ENCODE results near the gene EPHA3. TPM values are rescaled to one million over a fixed set of nuclear protein-coding genes. Genes with fewer than 3 reads are reported as not detected.

Gene EPHA3
- total and polyA plus RNA-seq, 2 donors (not counting 3 experiments of a cell fraction or from before 2014, with no cell fraction given), result not detected

DNA sequence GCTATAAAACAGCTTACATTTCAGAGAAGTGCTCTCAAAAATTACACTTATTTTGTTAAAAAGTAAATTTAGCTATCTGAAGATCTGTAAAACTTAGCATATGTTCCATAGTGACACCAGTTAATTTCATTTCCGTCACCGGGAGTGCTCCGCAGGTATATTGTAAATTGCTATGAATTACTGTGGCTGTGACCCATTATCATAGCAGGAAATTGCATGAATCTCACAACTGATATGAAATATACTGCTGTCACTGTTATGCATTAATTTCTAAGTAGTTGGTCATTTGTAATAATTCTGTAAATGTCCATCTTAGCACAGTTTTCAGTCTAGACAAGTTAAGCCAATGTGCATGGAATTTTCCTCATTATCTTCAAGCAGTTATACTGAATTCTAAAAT lies 91.2 kb downstream of the EPHA3 start:
- no peak overlapping the region for H2AFZ ChIP-seq (ENCODE audit: low read depth, low read length)
- no peaks in the 10 kb centered on the region for H3K9me1 ChIP-seq (replicated peaks; ENCODE audit: control insufficient read depth, extremely low read depth, insufficient read depth, low read length)
- H3K79me2 ChIP-seq (ENCODE audit: control insufficient read depth, insufficient read depth, low read length), result no peaks in the 10 kb centered on the region
- ChIA-PET CTCF (no interaction called here), POLR2A (no interaction called here)
- dilution Hi-C loops (cut with MboI; ENCODE audit: extremely low pct_ligation_motif_present, low sequenced_read_pairs) (no loop called here), intact Hi-C loops (cut with micrococcal nuclease) (no loop called here)
- BruUV-seq (replicated peaks), result no TSS peak
- no peaks in the 10 kb centered on the region for H3K4me1 ChIP-seq (ENCODE audit: control insufficient read depth, extremely low read depth, insufficient read depth, low read length)
- no peak overlapping the region for H3K4me2 ChIP-seq (ENCODE audit: insufficient read depth, low read length)
- peaks cover 9% of the 10 kb centered on the region for H3K9me3 ChIP-seq (replicated peaks; ENCODE audit: control insufficient read depth, insufficient read depth, low read length)
- H4K20me1 ChIP-seq (replicated peaks; ENCODE audit: control insufficient read depth, extremely low read depth, insufficient read depth, low read length), result no peaks in the 10 kb centered on the region
- no peaks in the 10 kb centered on the region for H3K27me3 ChIP-seq (ENCODE audit: control insufficient read depth in 2 of 2, insufficient read depth in 2 of 2, low read length in 2 of 2)
- H3K27ac ChIP-seq (ENCODE audit: insufficient read depth, low read depth, low read length), result no peak overlapping the region
- DNase-seq (ENCODE audit: low read depth, low spot score) (no peak), FAIRE-seq (no peak)
- no peak for TF ChIP-seq POLR2A (IDR thresholded peaks at IDR 0.05; ENCODE audit: low read depth, low read length)
- TF ChIP-seq GATA2 (IDR thresholded peaks at IDR 0.05; ENCODE audit: insufficient read depth, insufficient read length, low read depth, low read length), result no peak
- TF ChIP-seq, protein P1, sequence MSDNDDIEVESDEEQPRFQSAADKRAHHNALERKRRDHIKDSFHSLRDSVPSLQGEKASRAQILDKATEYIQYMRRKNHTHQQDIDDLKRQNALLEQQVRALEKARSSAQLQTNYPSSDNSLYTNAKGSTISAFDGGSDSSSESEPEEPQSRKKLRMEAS (IDR thresholded peaks at IDR 0.05; ENCODE audit: insufficient read depth, insufficient read length), result no peak
- TF ChIP-seq MYC (IDR thresholded peaks at IDR 0.05; ENCODE audit: low read depth, low read length), result no peak
- TF ChIP-seq FOS (IDR thresholded peaks at IDR 0.05; ENCODE audit: borderline replicate concordance, insufficient read depth, low read length), result no peak
- no peak for TF ChIP-seq EZH2 (IDR thresholded peaks at IDR 0.05; ENCODE audit: borderline replicate concordance, low read depth, low read length, severe bottlenecking)
- no peak for TF ChIP-seq POLR2AphosphoS5 (IDR thresholded peaks at IDR 0.05; ENCODE audit: insufficient read depth, low read depth, low read length)
- TF ChIP-seq JUN (IDR thresholded peaks at IDR 0.05; ENCODE audit: borderline replicate concordance, insufficient read depth, insufficient read length, low read depth), result no peak
- TF ChIP-seq, protein P2, sequence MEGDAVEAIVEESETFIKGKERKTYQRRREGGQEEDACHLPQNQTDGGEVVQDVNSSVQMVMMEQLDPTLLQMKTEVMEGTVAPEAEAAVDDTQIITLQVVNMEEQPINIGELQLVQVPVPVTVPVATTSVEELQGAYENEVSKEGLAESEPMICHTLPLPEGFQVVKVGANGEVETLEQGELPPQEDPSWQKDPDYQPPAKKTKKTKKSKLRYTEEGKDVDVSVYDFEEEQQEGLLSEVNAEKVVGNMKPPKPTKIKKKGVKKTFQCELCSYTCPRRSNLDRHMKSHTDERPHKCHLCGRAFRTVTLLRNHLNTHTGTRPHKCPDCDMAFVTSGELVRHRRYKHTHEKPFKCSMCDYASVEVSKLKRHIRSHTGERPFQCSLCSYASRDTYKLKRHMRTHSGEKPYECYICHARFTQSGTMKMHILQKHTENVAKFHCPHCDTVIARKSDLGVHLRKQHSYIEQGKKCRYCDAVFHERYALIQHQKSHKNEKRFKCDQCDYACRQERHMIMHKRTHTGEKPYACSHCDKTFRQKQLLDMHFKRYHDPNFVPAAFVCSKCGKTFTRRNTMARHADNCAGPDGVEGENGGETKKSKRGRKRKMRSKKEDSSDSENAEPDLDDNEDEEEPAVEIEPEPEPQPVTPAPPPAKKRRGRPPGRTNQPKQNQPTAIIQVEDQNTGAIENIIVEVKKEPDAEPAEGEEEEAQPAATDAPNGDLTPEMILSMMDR (IDR thresholded peaks at IDR 0.05; ENCODE audit: extremely low read depth in 1 of 2, insufficient read depth in 1 of 2, low read depth in 1 of 2, low read length in 2 of 2), result no peak
- no peak overlapping the region for H3K4me3 ChIP-seq (replicated peaks in 1 of 3; ENCODE audit: insufficient read depth in 1 of 3, low read depth in 1 of 3, low read length in 3 of 3)
- H3K36me3 ChIP-seq (ENCODE audit: control insufficient read depth in 2 of 2, extremely low read depth in 1 of 2, insufficient read depth in 2 of 2, low read length in 2 of 2), result no peaks in the 10 kb centered on the region
- H3K9ac ChIP-seq (replicated peaks; ENCODE audit: extremely low read depth, insufficient read depth, low read length), result no peak overlapping the region
